Gastrocnemius medialis (tissue), 4 donors: ENCODE measurements around the gene ZNF687.

ENCODE experiments used
- POLR2A ChIP-seq, 2 donors: fragments of 450-650 bp; IDR thresholded peaks; one replicate each; pipeline ENCODE4 v1.6.1; 2017; ENCODE audit warnings: antibody characterized with exemption in 2 of 2, mild to moderate bottlenecking in 2 of 2, moderate library complexity in 2 of 2
- TF ChIP-seq, protein P1 (sequence below), 5 experiments: fragments of 450-650 bp in 3 of 5; fragments of 200-600 bp in 2 of 5; sonication (generic) in 2 of 5; IDR thresholded peaks in 4 of 5; conservative IDR thresholded peaks in 1 of 5; 1 replicate in 4 of 5; 2 replicates in 1 of 5; pipeline ENCODE4 v1.5.1; 2016 to 2019; ENCODE audit warnings: antibody characterized with exemption in 5 of 5, mild to moderate bottlenecking in 3 of 5, moderate library complexity in 3 of 5

DNA sequence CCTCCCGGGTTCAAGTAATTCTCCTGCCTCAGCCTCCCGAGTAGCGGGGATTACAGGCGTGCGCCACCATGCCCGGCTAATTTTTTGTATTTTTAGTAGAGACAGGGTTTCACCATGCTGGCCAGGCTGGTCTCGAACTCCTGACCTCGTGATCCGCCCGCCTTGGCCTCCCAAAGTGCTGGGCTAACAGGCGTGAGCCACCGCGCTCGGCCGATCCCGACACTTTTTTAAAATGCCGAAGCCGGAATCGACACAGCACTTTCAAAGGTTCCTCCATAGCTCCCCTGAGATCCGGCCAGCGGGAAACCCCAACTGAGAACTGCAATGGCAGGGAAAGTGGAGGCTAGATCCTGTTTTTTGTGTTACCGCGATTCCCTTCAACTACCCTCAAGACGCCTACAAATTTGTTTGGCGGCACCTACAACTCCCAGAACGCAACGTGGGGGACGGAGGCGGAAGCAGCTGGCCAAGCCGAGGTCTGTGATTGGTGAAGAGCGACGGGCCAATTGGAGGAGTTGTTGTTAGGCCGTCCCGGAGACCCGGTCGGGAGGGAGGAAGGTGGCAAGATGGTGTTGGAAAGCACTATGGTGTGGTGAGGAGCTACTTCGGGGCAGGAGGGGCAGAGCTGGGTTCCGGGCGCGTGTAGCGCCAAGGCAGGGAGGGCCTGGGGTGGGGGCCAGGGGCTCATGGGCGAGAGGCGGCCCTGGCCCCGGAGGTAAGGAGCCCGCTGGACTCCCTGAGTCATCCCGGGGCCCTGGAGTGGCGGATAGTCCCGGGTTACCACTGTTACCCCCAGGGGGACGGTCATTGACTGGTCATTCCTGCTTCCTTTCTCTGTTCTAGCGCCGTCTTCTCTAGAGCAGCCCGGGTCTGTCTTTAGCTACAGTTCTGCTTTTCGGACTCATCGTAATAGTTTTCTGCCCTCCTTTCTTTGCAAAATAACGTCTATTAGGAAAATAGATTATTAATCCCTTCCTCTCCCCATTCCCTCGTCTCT is 27.6 kb upstream of the ZNF687 start, which contains the start of gene PSMD4:
- TF ChIP-seq POLR2A (IDR thresholded peaks at IDR 0.05): peak; percentile 92 to 97
- TF ChIP-seq, protein P1, sequence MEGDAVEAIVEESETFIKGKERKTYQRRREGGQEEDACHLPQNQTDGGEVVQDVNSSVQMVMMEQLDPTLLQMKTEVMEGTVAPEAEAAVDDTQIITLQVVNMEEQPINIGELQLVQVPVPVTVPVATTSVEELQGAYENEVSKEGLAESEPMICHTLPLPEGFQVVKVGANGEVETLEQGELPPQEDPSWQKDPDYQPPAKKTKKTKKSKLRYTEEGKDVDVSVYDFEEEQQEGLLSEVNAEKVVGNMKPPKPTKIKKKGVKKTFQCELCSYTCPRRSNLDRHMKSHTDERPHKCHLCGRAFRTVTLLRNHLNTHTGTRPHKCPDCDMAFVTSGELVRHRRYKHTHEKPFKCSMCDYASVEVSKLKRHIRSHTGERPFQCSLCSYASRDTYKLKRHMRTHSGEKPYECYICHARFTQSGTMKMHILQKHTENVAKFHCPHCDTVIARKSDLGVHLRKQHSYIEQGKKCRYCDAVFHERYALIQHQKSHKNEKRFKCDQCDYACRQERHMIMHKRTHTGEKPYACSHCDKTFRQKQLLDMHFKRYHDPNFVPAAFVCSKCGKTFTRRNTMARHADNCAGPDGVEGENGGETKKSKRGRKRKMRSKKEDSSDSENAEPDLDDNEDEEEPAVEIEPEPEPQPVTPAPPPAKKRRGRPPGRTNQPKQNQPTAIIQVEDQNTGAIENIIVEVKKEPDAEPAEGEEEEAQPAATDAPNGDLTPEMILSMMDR (IDR thresholded peaks at IDR 0.05 in 4 of 5, conservative IDR thresholded peaks at IDR 0.05 in 1 of 5): no peak
